K562 (cell line): Measurements from ENCODE around the gene RALB. TPM values are rescaled to one million over a fixed set of nuclear protein-coding genes. Genes with fewer than 3 reads are reported as not detected.

ENCODE experiments used
- BCOR ChIP-seq: fragments of 450-650 bp; IDR thresholded peaks from 2 replicates; pipeline ENCODE4 v1.6.1; 2016
- CREBBP ChIP-seq: IDR thresholded peaks from one replicate; pipeline ENCODE4 v1.6.1; 2012; ENCODE audit warnings: low read depth, mild to moderate bottlenecking, control low read depth, inconsistent platforms, low read length
- EP400 ChIP-seq: fragments of 450-650 bp; IDR thresholded peaks from 2 replicates; pipeline ENCODE4 v1.6.1; 2017; ENCODE audit warnings: antibody characterized with exemption, mild to moderate bottlenecking, moderate library complexity
- GATAD2A ChIP-seq: fragments of 450-650 bp; IDR thresholded peaks from 2 replicates; pipeline ENCODE4 v1.6.1; 2017
- MED1 ChIP-seq: sonication (generic); formaldehyde crosslinking; IDR thresholded peaks from 2 replicates; pipeline ENCODE4 v1.8.1; 2023; ENCODE audit warnings: missing genetic modification reagents, borderline replicate concordance
- NFXL1 ChIP-seq: fragments of 450-650 bp; formaldehyde crosslinking; IDR thresholded peaks from 2 replicates; pipeline ENCODE4 v1.4.0; 2021; ENCODE audit warnings: mild to moderate bottlenecking
- PTTG1 ChIP-seq: fragments of 450-650 bp; IDR thresholded peaks from 2 replicates; pipeline ENCODE4 v1.6.1; 2016; ENCODE audit warnings: low read depth, mild to moderate bottlenecking, missing genetic modification characterization, missing compliant biosample characterization
- SMARCB1 ChIP-seq: IDR thresholded peaks from 2 replicates; pipeline ENCODE4 v1.6.1; 2011; ENCODE audit warnings: improper control_type of control experiment, low read depth; ENCODE audit not compliant: insufficient read length
- SRF ChIP-seq, 2 experiments: fragments of 250-450, 450-650 bp in 1 of 2; sonication (Bioruptor Pico) in 1 of 2; sonication (generic) in 1 of 2; formaldehyde crosslinking; IDR thresholded peaks; 2 replicates each; pipeline versions ENCODE4 v1.5.0 to v1.5.1; 2020 to 2022; ENCODE audit warnings: mild to moderate bottlenecking in 1 of 2, missing genetic modification reagents in 1 of 2
- TAF1 ChIP-seq: IDR thresholded peaks from 2 replicates; pipeline ENCODE4 v1.6.1; 2011; ENCODE audit warnings: mild to moderate bottlenecking, low read length, moderate library complexity; ENCODE audit not compliant: insufficient read depth, control insufficient read depth, severe bottlenecking; ENCODE audit errors: extremely low read depth
- ZBTB7A ChIP-seq: IDR thresholded peaks from 2 replicates; pipeline ENCODE4 v1.6.1; 2011; ENCODE audit warnings: low read depth, mild to moderate bottlenecking, low read length, moderate library complexity, borderline replicate concordance; ENCODE audit not compliant: control insufficient read depth
- ZNF263 ChIP-seq: sonication (generic); formaldehyde crosslinking; IDR thresholded peaks from 2 replicates; pipeline ENCODE4 v1.8.0; 2022; ENCODE audit warnings: mild to moderate bottlenecking, missing genetic modification reagents, borderline replicate concordance
- ZNF311 ChIP-seq: fragments of 250-450 bp; sonication (Bioruptor Pico); IDR thresholded peaks from 2 replicates; pipeline ENCODE4 v1.4.0; 2020; ENCODE audit warnings: mild to moderate bottlenecking, moderate library complexity
- ZNF740 ChIP-seq, 3 experiments: fragments of 200-800 bp in 1 of 3; sonication (Bioruptor generic) in 1 of 3; sonication (generic) in 1 of 3; formaldehyde crosslinking in 1 of 3; IDR thresholded peaks; 2 replicates each; pipeline versions ENCODE4 v1.6.1 to v1.8.0; 2016 to 2022; ENCODE audit warnings: mild to moderate bottlenecking in 2 of 3, missing compliant biosample characterization in 2 of 3, missing genetic modification characterization in 2 of 3, missing genetic modification reagents in 1 of 3
- polyA plus RNA-seq, 8 experiments: library from polyadenylated mRNA; depleted of rRNA in 4 of 8; stranded (reverse) in 5 of 8; unstranded in 3 of 8; fragments of >200 nt; fragmentation: Nextera tagmentation in 2 of 8; fragmentation: Illumina TruSeq in 1 of 8; extraction: Ambion mirVana in 2 of 8; extraction: Trizol in 1 of 8; gene quantifications; 2 replicates each; pipeline versions ENCODE4 v1.2.1 to v1.2.3, GENCODE V29; 2011 to 2014; ENCODE audit warnings: inconsistent platforms in 1 of 8, missing spikeins in 1 of 8
- total RNA-seq, 7 experiments: library from RNA; depleted of rRNA in 6 of 7; stranded (reverse); fragments of >200 nt in 6 of 7; fragmentation: Illumina TruSeq in 2 of 7; extraction: Trizol in 2 of 7; gene quantifications; 2 replicates each; pipeline versions ENCODE4 v1.2.1 to v1.2.3, GENCODE V29; 2011 to 2021; ENCODE audit warnings: low replicate concordance in 1 of 7
- TF ChIP-seq, protein P1 (sequence below): fragments of 450-650 bp; IDR thresholded peaks from 2 replicates; pipeline ENCODE4 v1.6.1; 2017; ENCODE audit warnings: antibody characterized with exemption
- TF ChIP-seq, protein P2 (sequence below), 2 experiments: fragments of 450-650 bp in 1 of 2; sonication (generic) in 1 of 2; formaldehyde crosslinking; conservative IDR thresholded peaks; 2 replicates each; pipeline versions ENCODE4 v1.4.0 to v1.8.1; 2020 to 2022; ENCODE audit warnings: mild to moderate bottlenecking in 1 of 2, missing genetic modification reagents in 1 of 2
- TF ChIP-seq, protein P3 (sequence below): fragments of 250-450 bp; sonication (Bioruptor Pico); IDR thresholded peaks from 2 replicates; pipeline ENCODE4 v1.4.0; 2020

RALB gene
- total and polyA plus RNA-seq, 9 of the 15 experiments (the other 6 are each of a cell fraction or from before 2014, with no cell fraction given), result 14.8 to 65.6 (median 38.4) TPM

DNA sequence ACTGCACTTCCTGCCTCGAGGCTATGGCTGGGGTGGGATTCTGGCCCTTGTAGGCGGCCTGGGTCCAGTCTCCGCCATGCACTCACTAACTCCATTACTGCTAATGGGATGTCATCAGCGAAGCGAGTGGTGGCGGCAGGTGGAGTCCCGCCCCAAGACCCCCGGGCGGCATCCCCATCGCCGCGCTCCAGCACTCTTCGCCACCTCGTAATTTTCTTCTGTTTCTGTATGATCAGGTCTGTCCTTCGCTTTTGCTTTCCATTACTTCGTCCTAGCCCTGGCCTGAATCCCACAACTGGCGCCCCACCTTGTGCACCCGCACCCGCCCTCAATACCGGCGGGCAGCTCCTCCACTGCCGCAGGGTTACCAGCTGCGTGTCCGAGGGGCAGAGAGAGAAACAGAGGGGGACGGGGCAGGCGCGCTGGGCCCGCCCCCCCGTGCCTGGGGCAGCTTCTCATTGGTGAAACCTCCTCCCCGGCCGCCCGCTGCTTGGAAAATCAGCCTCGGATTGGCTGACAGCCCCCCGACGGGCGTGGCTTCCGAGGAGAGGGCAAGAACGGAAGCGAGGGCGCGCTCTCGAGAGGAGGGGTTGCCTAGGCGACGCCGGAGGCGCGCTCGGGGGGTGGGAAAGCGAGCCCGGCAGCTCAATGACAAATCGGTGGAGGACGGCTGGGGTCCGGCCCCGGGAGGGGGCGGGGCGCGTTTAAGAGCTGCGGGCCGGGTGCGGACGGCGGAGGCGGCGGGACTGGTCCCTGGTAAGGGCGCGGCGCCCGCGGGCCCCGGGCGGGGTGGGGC lies at the start of gene RALB (continued):
- TF ChIP-seq, protein P1, sequence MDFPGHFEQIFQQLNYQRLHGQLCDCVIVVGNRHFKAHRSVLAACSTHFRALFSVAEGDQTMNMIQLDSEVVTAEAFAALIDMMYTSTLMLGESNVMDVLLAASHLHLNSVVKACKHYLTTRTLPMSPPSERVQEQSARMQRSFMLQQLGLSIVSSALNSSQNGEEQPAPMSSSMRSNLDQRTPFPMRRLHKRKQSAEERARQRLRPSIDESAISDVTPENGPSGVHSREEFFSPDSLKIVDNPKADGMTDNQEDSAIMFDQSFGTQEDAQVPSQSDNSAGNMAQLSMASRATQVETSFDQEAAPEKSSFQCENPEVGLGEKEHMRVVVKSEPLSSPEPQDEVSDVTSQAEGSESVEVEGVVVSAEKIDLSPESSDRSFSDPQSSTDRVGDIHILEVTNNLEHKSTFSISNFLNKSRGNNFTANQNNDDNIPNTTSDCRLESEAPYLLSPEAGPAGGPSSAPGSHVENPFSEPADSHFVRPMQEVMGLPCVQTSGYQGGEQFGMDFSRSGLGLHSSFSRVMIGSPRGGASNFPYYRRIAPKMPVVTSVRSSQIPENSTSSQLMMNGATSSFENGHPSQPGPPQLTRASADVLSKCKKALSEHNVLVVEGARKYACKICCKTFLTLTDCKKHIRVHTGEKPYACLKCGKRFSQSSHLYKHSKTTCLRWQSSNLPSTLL, result 0 out of 2 replicates have a peak, but pooled peaks have one; percentile 28
- TF ChIP-seq EP400, result no peak
- TF ChIP-seq NFXL1, result no peak
- TF ChIP-seq SMARCB1, result no peak
- TF ChIP-seq, protein P2, sequence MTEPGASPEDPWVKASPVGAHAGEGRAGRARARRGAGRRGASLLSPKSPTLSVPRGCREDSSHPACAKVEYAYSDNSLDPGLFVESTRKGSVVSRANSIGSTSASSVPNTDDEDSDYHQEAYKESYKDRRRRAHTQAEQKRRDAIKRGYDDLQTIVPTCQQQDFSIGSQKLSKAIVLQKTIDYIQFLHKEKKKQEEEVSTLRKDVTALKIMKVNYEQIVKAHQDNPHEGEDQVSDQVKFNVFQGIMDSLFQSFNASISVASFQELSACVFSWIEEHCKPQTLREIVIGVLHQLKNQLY (CRISPR knock-in tag; conservative IDR thresholded peaks at IDR 0.05), result 0 out of 4 replicates have a peak, but pooled peaks of 1 of the 2 experiments have one; percentile 59
- TF ChIP-seq CREBBP, result no peak
- TF ChIP-seq MED1, result no peak
- no peak for TF ChIP-seq GATAD2A
- peak in 1 of 2 experiments; percentile 73; a peak in 2 of 4 replicates for TF ChIP-seq SRF (CRISPR knock-in tag; IDR thresholded peaks at IDR 0.05)
- peak; percentile 37 for TF ChIP-seq TAF1
- TF ChIP-seq ZNF740 (CRISPR knock-in tag; IDR thresholded peaks at IDR 0.05), result no peak
- no peak for TF ChIP-seq ZNF740 (tag; IDR thresholded peaks at IDR 0.05)
- no peak for TF ChIP-seq ZNF263 (CRISPR knock-in tag)
- TF ChIP-seq PTTG1 (tag), result no peak
- TF ChIP-seq, protein P3, sequence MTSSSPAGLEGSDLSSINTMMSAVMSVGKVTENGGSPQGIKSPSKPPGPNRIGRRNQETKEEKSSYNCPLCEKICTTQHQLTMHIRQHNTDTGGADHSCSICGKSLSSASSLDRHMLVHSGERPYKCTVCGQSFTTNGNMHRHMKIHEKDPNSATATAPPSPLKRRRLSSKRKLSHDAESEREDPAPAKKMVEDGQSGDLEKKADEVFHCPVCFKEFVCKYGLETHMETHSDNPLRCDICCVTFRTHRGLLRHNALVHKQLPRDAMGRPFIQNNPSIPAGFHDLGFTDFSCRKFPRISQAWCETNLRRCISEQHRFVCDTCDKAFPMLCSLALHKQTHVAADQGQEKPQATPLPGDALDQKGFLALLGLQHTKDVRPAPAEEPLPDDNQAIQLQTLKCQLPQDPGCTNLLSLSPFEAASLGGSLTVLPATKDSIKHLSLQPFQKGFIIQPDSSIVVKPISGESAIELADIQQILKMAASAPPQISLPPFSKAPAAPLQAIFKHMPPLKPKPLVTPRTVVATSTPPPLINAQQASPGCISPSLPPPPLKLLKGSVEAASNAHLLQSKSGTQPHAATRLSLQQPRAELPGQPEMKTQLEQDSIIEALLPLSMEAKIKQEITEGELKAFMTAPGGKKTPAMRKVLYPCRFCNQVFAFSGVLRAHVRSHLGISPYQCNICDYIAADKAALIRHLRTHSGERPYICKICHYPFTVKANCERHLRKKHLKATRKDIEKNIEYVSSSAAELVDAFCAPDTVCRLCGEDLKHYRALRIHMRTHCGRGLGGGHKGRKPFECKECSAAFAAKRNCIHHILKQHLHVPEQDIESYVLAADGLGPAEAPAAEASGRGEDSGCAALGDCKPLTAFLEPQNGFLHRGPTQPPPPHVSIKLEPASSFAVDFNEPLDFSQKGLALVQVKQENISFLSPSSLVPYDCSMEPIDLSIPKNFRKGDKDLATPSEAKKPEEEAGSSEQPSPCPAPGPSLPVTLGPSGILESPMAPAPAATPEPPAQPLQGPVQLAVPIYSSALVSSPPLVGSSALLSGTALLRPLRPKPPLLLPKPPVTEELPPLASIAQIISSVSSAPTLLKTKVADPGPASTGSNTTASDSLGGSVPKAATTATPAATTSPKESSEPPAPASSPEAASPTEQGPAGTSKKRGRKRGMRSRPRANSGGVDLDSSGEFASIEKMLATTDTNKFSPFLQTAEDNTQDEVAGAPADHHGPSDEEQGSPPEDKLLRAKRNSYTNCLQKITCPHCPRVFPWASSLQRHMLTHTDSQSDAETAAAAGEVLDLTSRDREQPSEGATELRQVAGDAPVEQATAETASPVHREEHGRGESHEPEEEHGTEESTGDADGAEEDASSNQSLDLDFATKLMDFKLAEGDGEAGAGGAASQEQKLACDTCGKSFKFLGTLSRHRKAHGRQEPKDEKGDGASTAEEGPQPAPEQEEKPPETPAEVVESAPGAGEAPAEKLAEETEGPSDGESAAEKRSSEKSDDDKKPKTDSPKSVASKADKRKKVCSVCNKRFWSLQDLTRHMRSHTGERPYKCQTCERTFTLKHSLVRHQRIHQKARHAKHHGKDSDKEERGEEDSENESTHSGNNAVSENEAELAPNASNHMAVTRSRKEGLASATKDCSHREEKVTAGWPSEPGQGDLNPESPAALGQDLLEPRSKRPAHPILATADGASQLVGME (CRISPR knock-in tag), result 0 out of 2 replicates have a peak, but pooled peaks have one; percentile 64
- TF ChIP-seq ZBTB7A, result peak; percentile 59; the same call in 1 of the 2 replicates
- no peak for TF ChIP-seq ZNF311 (CRISPR knock-in tag)
- TF ChIP-seq BCOR, result no peak
